ENCODE results near the gene FBXL15. TPM values are rescaled to one million over a fixed set of nuclear protein-coding genes. Genes with fewer than 3 reads are reported as not detected.
A peak's percentile ranks its signal among the peaks of the same experiment; 100 is the strongest.

Gene FBXL15
- total RNA-seq, 1 experiment from 2014 or later: 24.6 TPM

GRCh38 chr10:102384053-102384452 lies 36.6 kb upstream of the FBXL15 start:
- ATAC-seq (peak; percentile 93), DNase-seq (ENCODE audit: low spot score) (peak; percentile 72)
- POLR2A ChIA-PET: interaction anchor here (0.5 kb wide), 1 partner anchor 27 kb away, joined by 3 read pairs; no protein-coding TSS in a partner anchor
- TF ChIP-seq IRF1 (CRISPR knock-in tag; IDR thresholded peaks at IDR 0.05): no peak
- TF ChIP-seq ZBTB43 (CRISPR knock-in tag; IDR thresholded peaks at IDR 0.05): no peak
- TF ChIP-seq ZMAT4 (CRISPR knock-in tag; IDR thresholded peaks at IDR 0.05): no peak
- no peak for TF ChIP-seq PRDM15 (CRISPR knock-in tag; IDR thresholded peaks at IDR 0.05)
- no peak for TF ChIP-seq ARID4B (CRISPR knock-in tag; IDR thresholded peaks at IDR 0.05; ENCODE audit: borderline replicate concordance)
- TF ChIP-seq STAT6 (CRISPR knock-in tag; conservative IDR thresholded peaks at IDR 0.05; ENCODE audit: low read depth): no peak
- TF ChIP-seq ZNF263 (CRISPR knock-in tag; IDR thresholded peaks at IDR 0.05; ENCODE audit: low read depth): no peak
- TF ChIP-seq SOX15 (CRISPR knock-in tag; IDR thresholded peaks at IDR 0.05): no peak
- no peak for TF ChIP-seq GTF2I (CRISPR knock-in tag; conservative IDR thresholded peaks at IDR 0.05)
- TF ChIP-seq CBFB (CRISPR knock-in tag; IDR thresholded peaks at IDR 0.05; ENCODE audit: low read depth): no peak
- TF ChIP-seq RORB (CRISPR knock-in tag; IDR thresholded peaks at IDR 0.05): no peak
- no peak for TF ChIP-seq TCF7 (CRISPR knock-in tag; IDR thresholded peaks at IDR 0.05; ENCODE audit: low read depth)
- no peak for TF ChIP-seq ERG (CRISPR knock-in tag; IDR thresholded peaks at IDR 0.05)
- TF ChIP-seq ESRRA (CRISPR knock-in tag; IDR thresholded peaks at IDR 0.05; ENCODE audit: borderline replicate concordance): no peak
- no peak for TF ChIP-seq ELF4 (CRISPR knock-in tag; IDR thresholded peaks at IDR 0.05; ENCODE audit: low read depth)
- TF ChIP-seq OVOL2 (CRISPR knock-in tag; IDR thresholded peaks at IDR 0.05; ENCODE audit: borderline replicate concordance): no peak
- no peak for TF ChIP-seq NFE2L1 (CRISPR knock-in tag; IDR thresholded peaks at IDR 0.05)
- TF ChIP-seq GRHL2 (CRISPR knock-in tag; IDR thresholded peaks at IDR 0.05; ENCODE audit: insufficient replicate concordance, severe bottlenecking): no peak
- no peak for TF ChIP-seq ATF2 (CRISPR knock-in tag; IDR thresholded peaks at IDR 0.05; ENCODE audit: borderline replicate concordance, low read depth)
- no peak overlapping the region for H3K4me3 Mint-ChIP-seq
- H3K27ac Mint-ChIP-seq: no peak overlapping the region
- CTCF ChIA-PET: interaction anchor here (0.5 to 4.7 kb wide), 55 partner anchors 9 to 548 kb away, joined by 3 to 79 read pairs (median 5); partner anchors contain the start of genes ACTR1A, C10orf95, CUEDC2 and ELOVL3
- H3K36me3 Mint-ChIP-seq: peaks cover 4% of the 10 kb centered on the region; the same call in 1 of the 2 replicates
- no peaks in the 10 kb centered on the region for H3K9me3 Mint-ChIP-seq
- H3K27me3 Mint-ChIP-seq (ENCODE audit: low read depth): no peaks in the 10 kb centered on the region; the same call in 1 of the 2 replicates
- no peaks in the 10 kb centered on the region for H3K4me1 Mint-ChIP-seq

All from WTC11 (cell line).